ENCODE data around the gene OAS3.
"Not testable (repeated sequence)": the region's sequence is repeated elsewhere in the genome, so short reads cannot be mapped to it uniquely, and the experiment has no call there.

The OAS3 gene

DNA sequence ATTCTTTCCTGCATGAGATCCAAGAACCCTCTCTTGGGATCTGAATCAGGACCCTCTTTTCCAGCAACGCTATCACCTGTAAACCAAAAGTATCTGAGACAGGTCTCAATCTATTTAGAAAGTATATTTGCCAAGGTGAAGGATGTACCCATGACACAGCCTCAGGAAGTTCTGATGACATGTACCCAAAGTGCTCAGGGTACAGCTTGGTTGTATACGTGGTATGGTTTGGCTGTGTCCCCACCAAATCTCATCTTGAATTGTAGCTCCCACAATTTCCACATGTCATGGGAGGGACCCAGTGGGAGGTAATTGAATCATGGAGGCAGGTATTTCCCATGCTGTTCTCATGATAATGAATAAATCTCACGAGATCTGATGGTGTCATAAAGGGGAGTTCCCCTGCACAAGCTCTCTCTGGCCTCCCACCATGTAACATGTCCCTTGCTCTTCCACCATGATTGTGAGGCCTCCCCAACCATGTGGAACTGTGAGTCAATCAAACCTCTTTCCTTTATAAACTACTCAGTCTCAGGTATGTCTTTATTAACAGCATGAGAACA, 50.6 kb downstream of the OAS3 start:
- DNase-seq: not testable (repeated sequence)

- DNase-seq: no peak
Observed at GRCh38 chr12:112989806-112990205, 51.5 kb downstream of the OAS3 start.

- no peak for DNase-seq
Observed at GRCh38 chr12:112992541-112993398, 54.5 kb downstream of the OAS3 start.

- no peak for DNase-seq
Observed at GRCh38 chr12:112995008-112995407, 56.7 kb downstream of the OAS3 start.

GRCh38 chr12:112996501-112996900, 58.2 kb downstream of the OAS3 start:
- no peak for DNase-seq

DNA sequence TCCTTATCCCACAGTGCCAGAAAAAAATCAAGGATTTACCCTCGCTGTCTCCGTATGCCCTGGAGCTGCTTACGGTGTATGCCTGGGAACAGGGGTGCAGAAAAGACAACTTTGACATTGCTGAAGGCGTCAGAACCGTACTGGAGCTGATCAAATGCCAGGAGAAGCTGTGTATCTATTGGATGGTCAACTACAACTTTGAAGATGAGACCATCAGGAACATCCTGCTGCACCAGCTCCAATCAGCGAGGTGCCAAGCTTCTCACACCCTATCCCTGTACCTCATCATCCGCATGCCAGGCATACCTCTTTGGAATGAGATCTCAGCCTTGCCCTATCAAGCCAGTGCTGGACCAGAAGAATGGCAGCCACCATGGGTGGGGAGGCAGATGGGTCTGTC, 59.2 kb downstream of the OAS3 start:
- DNase-seq: no peak

- DNase-seq: no peak
Observed at GRCh38 chr12:112998987-112999767, 60.9 kb downstream of the OAS3 start.

- DNase-seq: no peak
Observed at GRCh38 chr12:113000433-113000832, 62.2 kb downstream of the OAS3 start.

- DNase-seq: no peak
Observed at GRCh38 chr12:113002155-113002554, 63.9 kb downstream of the OAS3 start.

GRCh38 chr12:113002676-113003075, 64.4 kb downstream of the OAS3 start:
- DNase-seq: no peak

DNA sequence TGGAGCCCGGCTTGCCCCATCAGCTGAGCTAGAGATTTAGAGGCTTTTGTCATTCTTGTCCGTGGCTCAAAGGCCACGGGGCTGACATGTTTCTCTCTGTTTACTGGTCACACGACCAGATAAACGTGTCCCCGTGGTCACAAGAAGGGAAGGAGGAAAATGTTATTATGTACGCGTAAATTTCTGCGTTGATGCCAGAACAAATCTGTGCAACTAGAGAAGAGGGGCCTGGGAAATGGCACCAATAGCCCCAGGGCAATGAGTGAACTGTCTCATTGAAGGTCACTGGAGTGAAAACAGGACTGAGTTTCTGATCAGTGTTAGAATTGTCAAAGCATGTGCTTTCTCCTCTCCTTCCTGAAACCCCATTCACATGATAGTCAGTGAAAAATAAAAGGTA, 65.4 kb downstream of the OAS3 start:
- DNase-seq: no peak

DNA sequence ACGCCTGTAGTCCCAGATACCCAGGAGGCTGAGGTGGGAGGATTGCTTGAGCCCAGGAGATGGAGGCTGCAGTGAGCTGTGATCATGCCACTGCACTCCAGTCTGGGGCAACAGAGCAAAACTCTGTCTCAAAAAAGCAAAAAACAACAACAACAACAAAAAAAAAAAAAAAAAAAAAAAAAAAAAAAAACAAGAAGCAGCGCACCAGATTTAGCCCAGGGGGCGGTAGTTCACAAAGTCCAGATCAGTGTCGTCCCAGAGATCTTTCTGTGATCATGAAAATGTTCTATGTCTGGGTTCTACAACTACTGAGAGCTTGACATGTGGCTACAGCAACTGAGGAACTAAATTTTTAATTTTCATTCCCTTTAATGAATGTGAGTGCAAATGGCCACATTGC, 67.5 kb downstream of the OAS3 start:
- no peak for DNase-seq

DNA sequence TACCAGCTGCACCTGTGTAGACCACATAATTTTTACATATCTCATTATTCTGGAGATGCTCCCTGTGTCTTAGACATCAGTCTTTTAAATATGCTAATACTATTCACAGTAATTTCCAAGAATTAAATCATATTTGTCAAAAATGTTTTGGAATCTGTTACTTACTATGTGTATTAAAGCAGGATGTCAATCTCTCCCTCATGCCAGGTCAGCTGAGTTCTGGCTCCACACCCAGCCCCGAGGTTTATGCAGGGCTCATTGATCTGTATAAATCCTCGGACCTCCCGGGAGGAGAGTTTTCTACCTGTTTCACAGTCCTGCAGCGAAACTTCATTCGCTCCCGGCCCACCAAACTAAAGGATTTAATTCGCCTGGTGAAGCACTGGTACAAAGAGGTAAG, 67.9 kb downstream of the OAS3 start:
- DNase-seq: no peak

DNA sequence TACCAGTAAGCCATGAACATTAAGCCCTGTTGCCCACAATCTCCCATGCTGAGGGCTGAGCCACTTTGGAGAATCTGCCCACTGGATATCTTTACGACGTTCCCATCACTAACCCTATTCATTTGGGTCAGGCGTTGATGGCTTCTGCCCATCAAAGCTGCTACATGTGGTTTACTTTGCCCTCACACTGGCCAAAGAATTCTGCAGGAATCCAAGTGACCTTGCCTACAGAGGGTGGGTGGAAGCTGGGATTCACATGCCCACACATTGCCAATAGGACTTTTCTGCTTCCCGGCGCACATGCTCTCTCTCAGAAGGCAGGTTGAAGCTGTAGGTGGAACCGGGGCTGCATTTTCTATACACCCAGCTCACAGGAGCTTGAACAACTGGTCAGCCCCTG, 68.4 kb downstream of the OAS3 start:
- DNase-seq: no peak

GRCh38 chr12:113007166-113007565, 68.9 kb downstream of the OAS3 start:
- no peak for DNase-seq

DNA sequence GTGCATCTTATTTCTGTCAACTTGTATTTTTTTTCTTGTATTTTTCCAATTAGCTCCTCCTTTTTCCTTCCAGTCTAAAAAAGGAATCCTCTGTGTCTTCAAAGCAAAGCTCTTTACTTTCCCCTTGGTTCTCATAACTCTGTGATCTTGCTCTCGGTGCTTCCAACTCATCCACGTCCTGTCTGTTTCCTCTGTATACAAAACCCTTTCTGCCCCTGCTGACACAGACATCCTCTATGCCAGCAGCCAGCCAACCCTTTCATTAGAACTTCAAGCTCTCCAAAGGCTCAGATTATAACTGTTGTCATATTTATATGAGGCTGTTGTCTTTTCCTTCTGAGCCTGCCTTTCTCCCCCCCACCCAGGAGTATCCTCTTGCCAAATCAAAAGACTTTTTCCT, 72.4 kb downstream of the OAS3 start:
- DNase-seq: no peak

- DNase-seq: no peak
Observed at GRCh38 chr12:113014565-113014964, 76.3 kb downstream of the OAS3 start.

- DNase-seq: no peak
Observed at GRCh38 chr12:113016796-113017195, 78.5 kb downstream of the OAS3 start.

DNA sequence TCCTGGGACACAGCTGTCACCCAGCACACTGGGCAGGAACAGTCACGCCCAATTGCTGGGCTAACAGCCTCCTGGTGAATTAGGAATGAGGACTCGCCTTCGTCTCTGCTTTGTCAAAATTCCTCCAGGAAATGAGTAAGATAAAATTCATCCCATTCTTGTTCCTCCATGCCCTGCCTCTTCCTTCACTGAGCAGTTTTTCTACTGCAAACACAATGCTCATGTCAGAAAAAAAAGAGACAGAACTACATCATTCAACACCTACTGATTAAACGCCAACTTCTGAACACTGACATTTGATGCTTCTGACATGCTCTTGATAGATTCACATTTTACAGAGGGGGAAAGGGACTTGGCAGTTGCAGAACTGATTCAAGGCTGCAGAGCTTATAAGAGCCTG, 80.8 kb downstream of the OAS3 start:
- no peak for DNase-seq

DNA sequence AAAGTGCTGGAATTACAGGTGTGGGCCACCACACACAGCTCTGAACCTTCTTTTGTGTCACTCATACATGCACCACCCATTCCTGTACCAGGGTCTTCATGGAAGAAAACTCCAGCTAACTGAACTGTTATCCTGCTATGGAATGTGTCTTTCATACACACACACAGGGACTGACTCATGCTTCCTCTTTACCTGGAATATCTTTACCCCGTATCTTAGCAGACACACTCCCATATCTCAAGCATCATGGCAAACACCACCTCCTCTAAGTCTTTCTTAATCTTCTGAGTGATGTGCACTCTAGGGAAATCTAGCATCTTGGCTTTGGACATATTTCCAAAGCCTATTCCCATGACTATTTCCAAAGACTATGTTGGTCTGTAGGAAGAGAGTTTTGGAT, 83.2 kb downstream of the OAS3 start:
- no peak for DNase-seq
